Adipose tissue (tissue), 3 donors: Measurements from ENCODE around the gene OSBPL2. TPM values are rescaled to one million over a fixed set of nuclear protein-coding genes. Genes with fewer than 3 reads are reported as not detected.

Experiments
- H3K27ac ChIP-seq: one replicate; pipeline ENCODE4 v1.5.1; 2013; ENCODE audit warnings: low read depth, low read length
- whole genome bisulfite sequencing, 3 donors: extraction: QIAGEN DNeasy Blood & Tissue Kit; methylation state at CpG; one replicate each; pipeline ENCODE4 v1.1.7; 2013; 5-methylcytosine and 5-hydroxymethylcytosine counted together
- polyA plus RNA-seq, 3 donors: library from polyadenylated mRNA; stranded (reverse); fragments of 200-250 nt; gene quantifications; one replicate each; pipeline ENCODE4 v1.2.3, GENCODE V29; 2013
- donor health status: healthy with polysubstance abuse.
- donor health status: Bipolar disorder and iron deficiency.
- donor health status: healthy.

Gene OSBPL2
- polyA plus RNA-seq, 3 donors = 12.8 to 24.5 (median 15.1) TPM

GRCh38 chr20:62243106-62243505 is 4.8 kb downstream of the OSBPL2 start:
- 51 to 89% (median 83%) methylated on average over 18 to 22 of the region's 22 CpGs for WGBS, 3 donors

GRCh38 chr20:62243906-62244515 is 5.7 kb downstream of the OSBPL2 start:
- no peak overlapping the region for H3K27ac ChIP-seq
- 42 to 71% (median 68%) methylated on average over 19 to 21 of the region's 21 CpGs for WGBS, 3 donors

More at GRCh38 chr20:62243106-62243505, 4.8 kb downstream of the OSBPL2 start:
- no peak overlapping the region for H3K27ac ChIP-seq

- WGBS, 3 donors = 19 to 60% (median 47%) methylated on average over 17 of the region's 17 CpGs
Observed at GRCh38 chr20:62244644-62245108, 6.4 kb downstream of the OSBPL2 start.

GRCh38 chr20:62245911-62246280 is 7.6 kb downstream of the OSBPL2 start:
- H3K27ac ChIP-seq = no peak overlapping the region
- 65 to 90% (median 83%) methylated on average over 19 of the region's 19 CpGs for WGBS, 3 donors

More at GRCh38 chr20:62244644-62245108, 6.4 kb downstream of the OSBPL2 start:
- H3K27ac ChIP-seq = no peak overlapping the region

GRCh38 chr20:62246431-62246830 is 8.1 kb downstream of the OSBPL2 start:
- no peak overlapping the region for H3K27ac ChIP-seq
- 59 to 89% (median 84%) methylated on average over 6 to 8 of the region's 8 CpGs for WGBS, 3 donors

- 34 to 74% (median 62%) methylated on average over 22 of the region's 22 CpGs for WGBS, 3 donors
- no peak overlapping the region for H3K27ac ChIP-seq
Observed at GRCh38 chr20:62246872-62247652, 8.7 kb downstream of the OSBPL2 start.

GRCh38 chr20:62248890-62249560 is 10.7 kb downstream of the OSBPL2 start:
- H3K27ac ChIP-seq = no peak overlapping the region
- 62 to 73% (median 71%) methylated on average over 6 of the region's 6 CpGs for WGBS, 3 donors

GRCh38 chr20:62252342-62252966 is 14.1 kb downstream of the OSBPL2 start:
- WGBS, 3 donors = 81 to 84% (median 81%) methylated on average over 26 of the region's 26 CpGs
- no peak overlapping the region for H3K27ac ChIP-seq

- H3K27ac ChIP-seq = no peak overlapping the region
- 75 to 87% (median 85%) methylated on average over 6 of the region's 6 CpGs for WGBS, 3 donors
Observed at GRCh38 chr20:62253398-62253797, 15.1 kb downstream of the OSBPL2 start.

GRCh38 chr20:62254021-62254724 is 15.9 kb downstream of the OSBPL2 start:
- H3K27ac ChIP-seq = no peak overlapping the region
- 71 to 81% (median 75%) methylated on average over 24 of the region's 24 CpGs for WGBS, 3 donors

- WGBS, 3 donors = 90 to 96% (median 94%) methylated on average over 10 of the region's 10 CpGs
- no peak overlapping the region for H3K27ac ChIP-seq
Observed at GRCh38 chr20:62255976-62256375, 17.7 kb downstream of the OSBPL2 start.

GRCh38 chr20:62258499-62259293 is 20.4 kb downstream of the OSBPL2 start:
- no peak overlapping the region for H3K27ac ChIP-seq
- WGBS, 3 donors = 75 to 80% (median 75%) methylated on average over 20 of the region's 20 CpGs

- no peak overlapping the region for H3K27ac ChIP-seq
- WGBS, 3 donors = 89 to 95% (median 92%) methylated on average over 8 of the region's 8 CpGs
Observed at GRCh38 chr20:62259294-62259565, 20.9 kb downstream of the OSBPL2 start.

- 90 to 95% (median 93%) methylated on average over 10 of the region's 10 CpGs for WGBS, 3 donors
- no peak overlapping the region for H3K27ac ChIP-seq
Observed at GRCh38 chr20:62262064-62262463, 23.7 kb downstream of the OSBPL2 start.

GRCh38 chr20:62263396-62263795 is 25.1 kb downstream of the OSBPL2 start:
- no peak overlapping the region for H3K27ac ChIP-seq
- 95 to 96% (median 96%) methylated on average over 14 of the region's 14 CpGs for WGBS, 3 donors

- no peak overlapping the region for H3K27ac ChIP-seq
- WGBS, 3 donors = 95 to 100% (median 100%) methylated on average over 1 of the region's 1 CpG
Observed at GRCh38 chr20:62265365-62265764, 27.0 kb downstream of the OSBPL2 start.

- WGBS, 3 donors = 94 to 96% (median 95%) methylated on average over 10 of the region's 10 CpGs
Observed at GRCh38 chr20:62266340-62266739, 28.0 kb downstream of the OSBPL2 start.

GRCh38 chr20:62266851-62267250 is 28.5 kb downstream of the OSBPL2 start:
- 93 to 97% (median 97%) methylated on average over 13 of the region's 13 CpGs for WGBS, 3 donors
- H3K27ac ChIP-seq = no peak overlapping the region

More at GRCh38 chr20:62266340-62266739, 28.0 kb downstream of the OSBPL2 start:
- no peak overlapping the region for H3K27ac ChIP-seq
